ENCODE results near the gene MUC4.

DNA sequence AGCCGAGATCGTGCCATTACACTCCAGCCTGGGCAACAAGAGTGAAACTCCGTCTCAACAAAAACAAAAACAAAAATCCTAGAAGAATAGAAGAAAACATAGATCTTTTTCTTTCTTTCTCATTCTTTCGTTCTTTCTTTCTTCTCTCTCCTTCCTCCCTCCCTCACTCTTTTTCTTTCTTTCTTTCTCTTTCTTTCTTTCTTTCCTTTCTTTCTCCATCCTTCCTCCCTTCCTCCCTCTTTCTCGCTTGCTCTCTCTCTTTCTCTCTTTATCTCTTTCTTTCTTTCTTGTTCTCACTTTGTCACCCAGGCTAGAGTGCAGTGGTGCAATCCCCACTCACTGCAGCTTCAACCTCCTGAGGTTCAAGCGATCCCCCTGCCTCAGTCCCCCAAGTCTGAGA is 33.8 kb upstream of the MUC4 start:
- TF ChIP-seq CSDC2 (CRISPR knock-in tag; IDR thresholded peaks at IDR 0.05): no peak
- no peak for TF ChIP-seq ARNTL (CRISPR knock-in tag; IDR thresholded peaks at IDR 0.05; ENCODE audit: borderline replicate concordance, low read depth)
- TF ChIP-seq TOX (CRISPR knock-in tag; IDR thresholded peaks at IDR 0.05; ENCODE audit: borderline replicate concordance): no peak
- TF ChIP-seq OSR1 (CRISPR knock-in tag; IDR thresholded peaks at IDR 0.05): no peak
